CD4-positive, alpha-beta T cell treated with Interleukin-4 for 4 hours (primary cell): ENCODE results near the gene RXRG.

Experiments used
- DNase-seq: peaks from one replicate; pipeline ENCODE4 v3.0.0-alpha.2; 2020

Gene RXRG

GRCh38 chr1:165364568-165365133 lies 80.3 kb downstream of the RXRG start:
- no peak for DNase-seq

- DNase-seq, result no peak
Measured at GRCh38 chr1:165356876-165357275, 88.0 kb downstream of the RXRG start.

- no peak for DNase-seq
Measured at GRCh38 chr1:165355977-165356811, 88.7 kb downstream of the RXRG start, which contains the start of gene LMX1A. TSS of gene LMX1A (minus strand) at chr1:165356715. CDS start at chr1:165355559, 1,156 bp downstream.

- DNase-seq, result no peak
Measured at GRCh38 chr1:165355139-165355976, 89.6 kb downstream of the RXRG start.

GRCh38 chr1:165354739-165355138 lies 90.2 kb downstream of the RXRG start:
- no peak for DNase-seq

- DNase-seq, result no peak
Measured at GRCh38 chr1:165353731-165354671, 90.9 kb downstream of the RXRG start.

- DNase-seq, result no peak
Measured at GRCh38 chr1:165352442-165353293, 92.3 kb downstream of the RXRG start.

GRCh38 chr1:165351863-165352441 lies 93.0 kb downstream of the RXRG start:
- no peak for DNase-seq
